GM18870 (cell line): ENCODE measurements around the gene HHIPL1.
A peak's percentile ranks its signal among the peaks of the same experiment; 100 is the strongest.

Experiments used
- ATAC-seq: cut with Tn5 transposase; IDR thresholded peaks from one replicate; pipeline ENCODE4 v1.9.1; 2021; ENCODE audit warnings: moderate library complexity; ENCODE audit not compliant: unreplicated experiment

Gene HHIPL1

GRCh38 chr14:99674064-99674650, 29.2 kb downstream of the HHIPL1 start:
- no peak for ATAC-seq

GRCh38 chr14:99674776-99675381, 29.9 kb downstream of the HHIPL1 start:
- no peak for ATAC-seq

GRCh38 chr14:99675382-99675835, 30.5 kb downstream of the HHIPL1 start:
- ATAC-seq = no peak

GRCh38 chr14:99675951-99676350, 31.0 kb downstream of the HHIPL1 start:
- ATAC-seq = no peak

GRCh38 chr14:99676657-99677056, 31.7 kb downstream of the HHIPL1 start:
- ATAC-seq = no peak

- no peak for ATAC-seq
Observed at GRCh38 chr14:99677231-99678140, 32.6 kb downstream of the HHIPL1 start.

- ATAC-seq = no peak
Observed at GRCh38 chr14:99678198-99678597, 33.3 kb downstream of the HHIPL1 start.

- no peak for ATAC-seq
Observed at GRCh38 chr14:99679111-99679510, 34.2 kb downstream of the HHIPL1 start.

GRCh38 chr14:99679543-99679942, 34.6 kb downstream of the HHIPL1 start:
- ATAC-seq = no peak

GRCh38 chr14:99679996-99680395, 35.1 kb downstream of the HHIPL1 start:
- no peak for ATAC-seq

GRCh38 chr14:99681101-99681831, 36.3 kb downstream of the HHIPL1 start:
- no peak for ATAC-seq

GRCh38 chr14:99681832-99682148, 36.9 kb downstream of the HHIPL1 start:
- ATAC-seq = no peak

GRCh38 chr14:99682809-99683618, 38.1 kb downstream of the HHIPL1 start:
- ATAC-seq = no peak

GRCh38 chr14:99683619-99684409, 38.9 kb downstream of the HHIPL1 start, which contains the start of gene CYP46A1:
Gene CYP46A1 (plus strand): TSS chr14:99684298. CDS start chr14:99684418, 120 bp downstream.
- ATAC-seq = peak; percentile 90

- peak; percentile 15 for ATAC-seq
Observed at GRCh38 chr14:99684410-99684934, 39.5 kb downstream of the HHIPL1 start.

GRCh38 chr14:99685151-99685591, 40.2 kb downstream of the HHIPL1 start:
- no peak for ATAC-seq

- ATAC-seq = no peak
Observed at GRCh38 chr14:99685596-99685995, 40.7 kb downstream of the HHIPL1 start.

- ATAC-seq = no peak
Observed at GRCh38 chr14:99686557-99687283, 41.8 kb downstream of the HHIPL1 start.
